22Rv1 (cell line): ENCODE data around the gene SIRPB1.
"Not testable (repeated sequence)": the region's sequence is repeated elsewhere in the genome, so short reads cannot be mapped to it uniquely, and the experiment has no call there.

ENCODE experiments used
- H3K27ac ChIP-seq: fragments of 450-650 bp; 2 replicates; pipeline ENCODE4 v1.5.1; 2017
- ZFX ChIP-seq: fragments of 450-650 bp; IDR thresholded peaks from 2 replicates; pipeline ENCODE4 v1.6.1; 2017; ENCODE audit warnings: antibody characterized with exemption, borderline replicate concordance
- TF ChIP-seq, protein P1 (sequence below): fragments of 450-650 bp; IDR thresholded peaks from 2 replicates; pipeline ENCODE4 v1.5.1; 2017; ENCODE audit warnings: mild to moderate bottlenecking

The SIRPB1 gene

DNA sequence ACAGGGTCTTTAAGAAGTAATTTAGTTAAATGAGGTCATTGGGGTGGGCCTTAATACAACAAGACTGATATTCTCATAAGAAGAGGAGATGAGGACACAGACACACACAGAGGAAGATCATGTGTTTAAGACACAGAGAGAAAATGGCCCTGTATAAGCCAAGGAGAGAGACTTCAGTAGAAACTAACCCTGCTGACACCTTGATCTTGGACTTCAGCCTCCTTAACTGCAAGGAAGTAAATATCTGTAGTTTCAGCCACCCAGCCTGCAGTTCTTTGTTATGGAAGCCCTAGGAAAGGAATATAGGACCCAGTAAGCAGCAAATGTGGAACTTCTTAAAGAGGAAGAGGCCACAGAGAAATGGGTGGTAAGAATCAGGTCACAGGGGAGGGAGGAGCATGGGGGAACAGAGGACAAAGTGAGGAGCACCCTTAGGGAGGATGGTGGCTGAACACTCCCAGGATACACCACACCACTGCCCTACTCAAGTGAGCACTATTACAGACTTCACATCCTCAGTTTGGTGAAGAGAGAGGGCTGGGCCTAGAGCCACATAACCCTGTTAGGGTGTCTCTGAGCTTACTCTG lies 762 bp downstream of the SIRPB1 start:
- H3K27ac ChIP-seq: no peak overlapping the region

DNA sequence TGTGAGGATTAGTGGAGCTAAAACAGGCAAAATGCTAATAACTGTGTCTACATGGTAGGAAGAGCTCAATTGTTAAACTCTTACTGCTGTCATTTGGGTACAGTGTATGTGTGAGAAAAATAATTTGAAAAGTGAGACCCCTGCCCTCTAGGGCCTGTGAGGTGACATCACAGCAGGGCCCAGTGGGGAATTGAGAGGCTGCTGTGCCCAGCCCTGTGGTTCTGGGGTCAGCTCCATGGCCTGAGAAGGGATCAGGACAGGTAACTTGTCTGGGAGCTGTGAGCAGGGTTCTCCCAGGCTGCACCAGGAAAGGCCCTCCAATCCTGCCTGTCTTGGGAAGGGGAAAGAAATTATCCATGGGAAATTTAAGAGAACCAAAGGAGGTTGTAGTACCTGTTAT lies 1.3 kb downstream of the SIRPB1 start:
- TF ChIP-seq, protein P1, sequence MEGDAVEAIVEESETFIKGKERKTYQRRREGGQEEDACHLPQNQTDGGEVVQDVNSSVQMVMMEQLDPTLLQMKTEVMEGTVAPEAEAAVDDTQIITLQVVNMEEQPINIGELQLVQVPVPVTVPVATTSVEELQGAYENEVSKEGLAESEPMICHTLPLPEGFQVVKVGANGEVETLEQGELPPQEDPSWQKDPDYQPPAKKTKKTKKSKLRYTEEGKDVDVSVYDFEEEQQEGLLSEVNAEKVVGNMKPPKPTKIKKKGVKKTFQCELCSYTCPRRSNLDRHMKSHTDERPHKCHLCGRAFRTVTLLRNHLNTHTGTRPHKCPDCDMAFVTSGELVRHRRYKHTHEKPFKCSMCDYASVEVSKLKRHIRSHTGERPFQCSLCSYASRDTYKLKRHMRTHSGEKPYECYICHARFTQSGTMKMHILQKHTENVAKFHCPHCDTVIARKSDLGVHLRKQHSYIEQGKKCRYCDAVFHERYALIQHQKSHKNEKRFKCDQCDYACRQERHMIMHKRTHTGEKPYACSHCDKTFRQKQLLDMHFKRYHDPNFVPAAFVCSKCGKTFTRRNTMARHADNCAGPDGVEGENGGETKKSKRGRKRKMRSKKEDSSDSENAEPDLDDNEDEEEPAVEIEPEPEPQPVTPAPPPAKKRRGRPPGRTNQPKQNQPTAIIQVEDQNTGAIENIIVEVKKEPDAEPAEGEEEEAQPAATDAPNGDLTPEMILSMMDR: no peak
- no peak for TF ChIP-seq ZFX

More for the DNA sequence above, 762 bp downstream of the SIRPB1 start:
- TF ChIP-seq, protein P1: no peak
- TF ChIP-seq ZFX: no peak

DNA sequence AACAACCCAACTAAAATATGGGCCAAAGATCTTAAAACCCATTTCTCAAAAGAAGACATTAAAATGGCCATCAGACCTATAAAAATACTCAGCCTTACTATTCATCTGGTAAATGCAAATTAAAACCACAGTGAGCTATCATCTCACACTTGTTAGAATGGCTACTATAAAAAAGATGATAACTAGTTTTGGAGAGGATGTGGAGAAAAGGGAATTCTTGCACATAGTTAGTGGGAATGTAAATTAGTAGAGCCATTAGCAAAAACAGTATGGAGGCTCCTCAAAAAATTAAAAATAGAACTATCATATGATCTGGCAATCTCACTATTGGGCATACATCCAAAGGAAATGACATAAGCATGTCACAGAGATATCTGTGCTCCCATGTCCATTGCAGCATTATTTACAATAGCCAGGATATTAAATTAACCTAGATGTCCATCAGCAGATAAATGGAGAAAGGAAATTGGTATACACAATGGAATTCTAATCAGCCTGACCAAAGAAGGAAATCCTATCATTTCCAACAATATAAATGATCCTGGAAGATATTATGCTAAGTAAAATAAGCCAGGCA lies 2.9 kb downstream of the SIRPB1 start:
- no peak overlapping the region for H3K27ac ChIP-seq
- TF ChIP-seq, protein P1: no peak
- TF ChIP-seq ZFX: no peak

More for the DNA sequence above, 1.3 kb downstream of the SIRPB1 start:
- no peak overlapping the region for H3K27ac ChIP-seq

DNA sequence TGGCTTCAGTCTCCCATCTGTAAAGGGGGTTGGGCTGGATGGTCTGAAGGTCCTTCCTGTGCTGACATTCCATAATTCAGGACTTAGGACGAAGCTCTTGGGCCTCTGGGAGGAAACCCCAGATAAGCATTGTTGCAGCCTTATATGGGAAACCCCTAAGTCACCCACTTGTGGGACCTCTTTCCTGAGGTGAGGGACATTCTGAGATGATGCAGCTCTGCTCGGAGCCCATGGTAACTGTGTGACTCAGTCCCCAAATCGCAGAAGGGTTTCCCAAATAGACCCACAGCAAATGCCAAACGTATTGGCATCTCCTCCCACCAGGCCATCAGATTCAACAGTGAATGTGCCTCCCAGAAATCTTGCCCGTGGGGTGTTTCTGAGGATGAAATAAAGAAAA lies 9.4 kb downstream of the SIRPB1 start:
- H3K27ac ChIP-seq: not testable (repeated sequence)

DNA sequence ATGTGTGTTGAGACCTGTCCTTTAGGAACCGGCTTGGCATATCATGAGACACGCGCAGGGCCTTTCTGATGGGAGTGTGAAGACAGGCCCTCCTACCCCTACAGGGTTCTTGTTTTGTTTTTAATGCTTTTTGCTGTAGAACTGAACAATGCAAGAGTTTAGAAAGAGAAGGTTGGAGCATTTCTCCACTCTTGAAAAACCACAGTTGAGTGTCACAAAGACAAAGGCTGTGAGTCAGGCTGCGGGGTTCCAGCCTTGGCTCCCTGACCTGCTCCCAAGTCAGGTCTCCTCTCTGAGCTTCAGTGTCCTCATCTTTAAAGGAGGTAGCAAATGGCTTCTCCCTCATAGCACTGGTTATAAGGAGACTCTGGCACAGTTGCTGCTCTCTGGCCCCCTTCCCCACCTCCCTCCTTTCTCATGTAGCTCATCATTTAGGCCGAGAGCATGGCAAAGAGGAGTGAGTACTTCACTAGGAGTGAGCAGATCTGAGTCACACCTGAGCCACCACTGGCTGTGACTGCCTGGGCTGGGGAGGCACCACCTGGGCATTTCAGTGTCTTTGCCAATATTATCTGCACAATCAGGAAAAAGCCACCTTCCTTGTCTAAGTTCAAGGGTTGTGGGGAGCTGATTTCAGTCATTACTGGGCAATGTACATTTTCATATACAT lies 11.0 kb downstream of the SIRPB1 start:
- H3K27ac ChIP-seq: not testable (repeated sequence)

DNA sequence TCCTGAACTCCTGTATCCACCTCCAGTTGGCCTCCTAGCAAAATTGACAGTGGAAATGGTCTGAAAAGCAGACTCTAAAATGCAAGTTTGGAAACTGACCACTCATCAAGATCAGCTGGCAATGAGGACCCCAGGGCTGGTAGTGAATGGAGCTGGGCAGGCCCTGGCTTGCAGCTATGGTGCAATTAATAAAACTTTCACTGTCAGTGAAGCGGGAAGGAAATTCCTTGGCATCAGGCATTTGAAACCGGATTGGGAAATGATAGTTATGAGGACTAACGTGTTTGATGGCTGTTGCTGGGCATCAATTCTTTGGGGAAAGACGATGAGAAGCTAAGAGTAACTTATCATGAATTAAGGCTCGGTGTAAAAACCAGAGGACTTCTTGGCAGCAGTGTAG lies 19.1 kb downstream of the SIRPB1 start:
- TF ChIP-seq ZFX: no peak
- TF ChIP-seq, protein P1: no peak
- no peak overlapping the region for H3K27ac ChIP-seq

DNA sequence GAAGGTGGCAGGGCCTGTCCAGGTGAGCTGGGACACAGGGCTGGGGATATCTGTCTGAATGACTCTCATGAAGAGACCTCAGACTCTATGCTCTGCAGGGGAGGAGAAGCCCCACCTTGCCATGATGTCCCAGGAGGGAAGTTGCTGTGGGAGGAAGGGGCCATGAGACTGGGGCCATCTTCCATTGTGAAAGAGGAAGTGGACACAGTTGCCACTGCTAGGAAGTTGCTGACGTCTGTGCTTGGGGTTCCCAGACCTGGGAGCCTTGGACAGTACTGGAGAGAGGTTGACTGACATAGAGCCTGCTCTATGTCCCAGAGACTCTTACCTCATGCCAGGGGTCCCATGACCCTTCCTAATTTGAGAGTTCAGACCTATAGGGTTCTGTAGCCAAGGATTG lies 24.5 kb downstream of the SIRPB1 start:
- TF ChIP-seq ZFX: no peak
- TF ChIP-seq, protein P1: no peak
- no peak overlapping the region for H3K27ac ChIP-seq

DNA sequence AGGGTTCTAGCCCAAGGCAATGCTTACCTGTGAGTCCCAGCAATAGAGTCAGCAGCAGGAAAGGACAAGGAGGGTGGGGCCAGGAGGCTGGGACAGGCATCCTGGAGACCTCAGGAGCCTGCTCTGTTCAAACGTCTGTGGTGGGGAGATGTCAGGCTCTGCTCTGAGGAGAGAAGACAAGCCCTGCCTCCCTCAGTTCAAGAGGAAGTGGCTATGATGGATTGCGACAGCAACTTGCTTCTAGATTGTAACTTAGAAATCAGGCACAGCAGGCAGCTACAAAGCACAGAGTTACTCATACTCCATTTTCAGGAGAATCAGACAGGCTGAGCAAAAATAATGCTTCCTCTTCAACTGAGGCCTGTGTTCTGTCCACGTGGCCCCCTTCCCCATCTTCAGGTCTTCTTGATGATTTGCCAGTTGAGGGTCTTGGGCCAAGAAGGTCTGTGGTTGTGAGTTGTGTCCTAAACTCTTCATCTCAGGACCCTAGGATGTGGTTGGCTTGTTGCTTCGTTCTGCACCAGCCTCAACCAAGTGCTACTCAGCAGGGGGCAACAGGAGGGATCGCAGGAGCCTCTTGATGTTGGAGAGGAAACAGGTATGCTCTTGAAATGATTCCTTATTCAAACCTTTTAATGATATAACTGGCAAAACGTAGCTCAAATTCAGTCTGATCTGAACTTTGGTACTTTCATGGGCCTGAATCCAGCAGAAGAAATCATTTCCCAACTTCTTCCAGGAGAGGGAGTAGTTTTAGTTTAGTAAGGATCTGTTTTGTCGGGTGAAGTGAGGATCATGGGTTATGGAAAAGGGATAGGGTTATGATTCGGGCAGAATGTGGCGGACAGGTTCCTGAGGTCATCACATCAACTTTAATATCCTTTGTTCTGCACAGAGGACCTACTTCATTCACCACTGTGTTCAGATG lies 31.0 kb downstream of the SIRPB1 start:
- no peak overlapping the region for H3K27ac ChIP-seq
- no peak for TF ChIP-seq ZFX
- TF ChIP-seq, protein P1: no peak
